DMS53 treated with DMSO at 0.1 percent for 48 hours (cell line): Measurements from ENCODE around the gene FOS.
"Not testable (repeated sequence)": the region's sequence is repeated elsewhere in the genome, so short reads cannot be mapped to it uniquely, and the experiment has no call there.

Source experiments
- DNase-seq: peaks from one replicate; lab custom pipeline; 2025; ENCODE audit not compliant: unreplicated experiment; lab: John Stamatoyannopoulos, UW

The FOS gene

GRCh38 chr14:75278422-75279152 is at the start of gene FOS:
TSS of gene FOS (plus strand) at chr14:75278828. CDS start at chr14:75278983, 155 bp downstream.
- peak; percentile 73 for DNase-seq

- no peak for DNase-seq
These were observed 48.9 kb upstream of the FOS start for GRCh38 chr14:75229661-75230139.

- peak; percentile 9 for DNase-seq
These were observed 48.4 kb upstream of the FOS start for GRCh38 chr14:75230140-75230792.

GRCh38 chr14:75231320-75231719 is 47.3 kb upstream of the FOS start:
- no peak for DNase-seq

- no peak for DNase-seq
These were observed 46.4 kb upstream of the FOS start for GRCh38 chr14:75232191-75232590.

- no peak for DNase-seq
These were observed 46.0 kb upstream of the FOS start for GRCh38 chr14:75232597-75232996.

GRCh38 chr14:75234173-75235115 is 44.2 kb upstream of the FOS start:
- DNase-seq, result no peak

GRCh38 chr14:75235198-75235597 is 43.4 kb upstream of the FOS start:
- DNase-seq, result not testable (repeated sequence)

- DNase-seq, result no peak
These were observed 42.2 kb upstream of the FOS start for GRCh38 chr14:75236467-75236866.

GRCh38 chr14:75236901-75237419 is 41.7 kb upstream of the FOS start:
- DNase-seq, result no peak

- DNase-seq, result no peak
These were observed 39.7 kb upstream of the FOS start for GRCh38 chr14:75238756-75239455.

GRCh38 chr14:75240781-75241180 is 37.8 kb upstream of the FOS start:
- no peak for DNase-seq

GRCh38 chr14:75242546-75243273 is 35.9 kb upstream of the FOS start:
- no peak for DNase-seq

GRCh38 chr14:75244121-75244520 is 34.5 kb upstream of the FOS start:
- no peak for DNase-seq

GRCh38 chr14:75246546-75247285 is 31.9 kb upstream of the FOS start:
- no peak for DNase-seq

GRCh38 chr14:75247286-75247922 is 31.2 kb upstream of the FOS start:
- no peak for DNase-seq

- DNase-seq, result no peak
These were observed 30.7 kb upstream of the FOS start for GRCh38 chr14:75247939-75248338.

GRCh38 chr14:75249251-75249957 is 29.2 kb upstream of the FOS start:
- DNase-seq, result peak; percentile 12
